Jurkat, Clone E6-1 (cell line): Measurements from ENCODE around the gene CNTNAP2.
"Not testable (repeated sequence)": the region's sequence is repeated elsewhere in the genome, so short reads cannot be mapped to it uniquely, and the experiment has no call there.

ENCODE experiments used
- DNase-seq: peaks from one replicate; pipeline ENCODE4 v3.0.0-alpha.2; 2011; ENCODE audit warnings: low read depth, low spot score
- H3K4me3 ChIP-seq: 2 replicates; pipeline ENCODE4 v1.5.1; 2011; ENCODE audit warnings: mild to moderate bottlenecking, low read length, control low read depth, moderate library complexity

CNTNAP2 gene

GRCh38 chr7:147079921-147080420, 963.4 kb downstream of the CNTNAP2 start:
- DNase-seq = no peak
- no peak overlapping the region for H3K4me3 ChIP-seq

GRCh38 chr7:147081117-147081516, 964.5 kb downstream of the CNTNAP2 start:
- DNase-seq = no peak
- H3K4me3 ChIP-seq = no peak overlapping the region

GRCh38 chr7:147089051-147089461, 972.5 kb downstream of the CNTNAP2 start:
- no peak for DNase-seq
- no peak overlapping the region for H3K4me3 ChIP-seq

- H3K4me3 ChIP-seq = no peak overlapping the region
- no peak for DNase-seq
Observed at GRCh38 chr7:147089608-147090007, 973.0 kb downstream of the CNTNAP2 start.

- DNase-seq = no peak
- H3K4me3 ChIP-seq = no peak overlapping the region
Observed at GRCh38 chr7:147096629-147097028, 980.0 kb downstream of the CNTNAP2 start.

- H3K4me3 ChIP-seq = no peak overlapping the region
- DNase-seq = no peak
Observed at GRCh38 chr7:147103224-147103623, 986.6 kb downstream of the CNTNAP2 start.

GRCh38 chr7:147106746-147107145, 990.1 kb downstream of the CNTNAP2 start:
- no peak overlapping the region for H3K4me3 ChIP-seq
- no peak for DNase-seq

- not testable (repeated sequence) for DNase-seq, H3K4me3 ChIP-seq
Observed at GRCh38 chr7:147114525-147114924, 997.9 kb downstream of the CNTNAP2 start.

- no peak for DNase-seq
- H3K4me3 ChIP-seq = no peak overlapping the region
Observed at GRCh38 chr7:147136352-147136751, 1019.8 kb downstream of the CNTNAP2 start.

- H3K4me3 ChIP-seq = no peak overlapping the region
- DNase-seq = no peak
Observed at GRCh38 chr7:147145194-147145593, 1028.6 kb downstream of the CNTNAP2 start.

GRCh38 chr7:147146169-147146568, 1029.6 kb downstream of the CNTNAP2 start:
- DNase-seq = no peak

GRCh38 chr7:147151661-147152060, 1035.1 kb downstream of the CNTNAP2 start:
- no peak for DNase-seq
- no peak overlapping the region for H3K4me3 ChIP-seq

More at GRCh38 chr7:147146169-147146568, 1029.6 kb downstream of the CNTNAP2 start:
- no peak overlapping the region for H3K4me3 ChIP-seq

- DNase-seq = no peak
- no peak overlapping the region for H3K4me3 ChIP-seq
Observed at GRCh38 chr7:147153571-147153970, 1037.0 kb downstream of the CNTNAP2 start.

GRCh38 chr7:147161405-147161804, 1044.8 kb downstream of the CNTNAP2 start:
- no peak for DNase-seq
- H3K4me3 ChIP-seq = no peak overlapping the region

- no peak overlapping the region for H3K4me3 ChIP-seq
- DNase-seq = no peak
Observed at GRCh38 chr7:147170341-147171012, 1053.9 kb downstream of the CNTNAP2 start.

GRCh38 chr7:147171013-147171391, 1054.4 kb downstream of the CNTNAP2 start:
- no peak overlapping the region for H3K4me3 ChIP-seq
- DNase-seq = no peak

- DNase-seq = no peak
- H3K4me3 ChIP-seq = no peak overlapping the region
Observed at GRCh38 chr7:147173883-147174282, 1057.3 kb downstream of the CNTNAP2 start.

GRCh38 chr7:147182874-147183273, 1066.3 kb downstream of the CNTNAP2 start:
- no peak for DNase-seq

GRCh38 chr7:147183276-147183675, 1066.7 kb downstream of the CNTNAP2 start:
- no peak overlapping the region for H3K4me3 ChIP-seq
- no peak for DNase-seq

More at GRCh38 chr7:147182874-147183273, 1066.3 kb downstream of the CNTNAP2 start:
- H3K4me3 ChIP-seq = no peak overlapping the region

GRCh38 chr7:147188467-147188866, 1071.9 kb downstream of the CNTNAP2 start:
- no peak overlapping the region for H3K4me3 ChIP-seq
- DNase-seq = no peak

- H3K4me3 ChIP-seq = no peak overlapping the region
- no peak for DNase-seq
Observed at GRCh38 chr7:147193476-147193875, 1076.9 kb downstream of the CNTNAP2 start.
